GM03348 (cell line): ENCODE measurements around the gene CDH18.

Experiments used
- DNase-seq: peaks from one replicate; pipeline ENCODE4 v3.0.0; 2012; ENCODE audit warnings: low spot score

Gene CDH18

GRCh38 chr5:19928562-19929421, 59.2 kb downstream of the CDH18 start:
- DNase-seq, result peak; percentile 38

- no peak for DNase-seq
These were observed 60.1 kb downstream of the CDH18 start for GRCh38 chr5:19927919-19928318.

GRCh38 chr5:19927170-19927569, 60.8 kb downstream of the CDH18 start:
- no peak for DNase-seq

GRCh38 chr5:19923742-19924141, 64.3 kb downstream of the CDH18 start:
- no peak for DNase-seq

GRCh38 chr5:19920761-19921160, 67.2 kb downstream of the CDH18 start:
- DNase-seq, result no peak

- DNase-seq, result no peak
These were observed 69.2 kb downstream of the CDH18 start for GRCh38 chr5:19918780-19919179.

- peak; percentile 2 for DNase-seq
These were observed 70.3 kb downstream of the CDH18 start for GRCh38 chr5:19917588-19918122.

GRCh38 chr5:19910136-19910535, 77.9 kb downstream of the CDH18 start:
- DNase-seq, result no peak

- DNase-seq, result no peak
These were observed 83.2 kb downstream of the CDH18 start for GRCh38 chr5:19904766-19905165.

- DNase-seq, result peak; percentile 7
These were observed 84.4 kb downstream of the CDH18 start for GRCh38 chr5:19903611-19904010.

GRCh38 chr5:19902316-19902934, 85.6 kb downstream of the CDH18 start:
- DNase-seq, result no peak

GRCh38 chr5:19900269-19900668, 87.7 kb downstream of the CDH18 start:
- no peak for DNase-seq

- peak; percentile 26 for DNase-seq
These were observed 96.3 kb downstream of the CDH18 start for GRCh38 chr5:19891658-19892057.

GRCh38 chr5:19886123-19886917, 101.7 kb downstream of the CDH18 start:
- peak; percentile 25 for DNase-seq

GRCh38 chr5:19885040-19885824, 102.8 kb downstream of the CDH18 start:
- no peak for DNase-seq

- DNase-seq, result no peak
These were observed 107.1 kb downstream of the CDH18 start for GRCh38 chr5:19880859-19881436.

GRCh38 chr5:19880458-19880857, 107.5 kb downstream of the CDH18 start:
- DNase-seq, result no peak

- no peak for DNase-seq
These were observed 113.2 kb downstream of the CDH18 start for GRCh38 chr5:19874811-19875210.

- no peak for DNase-seq
These were observed 121.9 kb downstream of the CDH18 start for GRCh38 chr5:19866090-19866450.

- DNase-seq, result no peak
These were observed 122.5 kb downstream of the CDH18 start for GRCh38 chr5:19865336-19866089.

- no peak for DNase-seq
These were observed 125.3 kb downstream of the CDH18 start for GRCh38 chr5:19862711-19863110.
